A549 treated with CORT108297 at 1 μM for 4 hours (cell line): ENCODE data around the gene M1AP. TPM values are rescaled to one million over a fixed set of nuclear protein-coding genes. Genes with fewer than 3 reads are reported as not detected.

Experiments used
- total RNA-seq: library from RNA; stranded (reverse); fragments of 200-300 nt; extraction: Qiagen RNA extraction; gene quantifications from 5 replicates; pipeline ENCODE4 v1.2.3, GENCODE V29; 2022

Gene M1AP, protein sequence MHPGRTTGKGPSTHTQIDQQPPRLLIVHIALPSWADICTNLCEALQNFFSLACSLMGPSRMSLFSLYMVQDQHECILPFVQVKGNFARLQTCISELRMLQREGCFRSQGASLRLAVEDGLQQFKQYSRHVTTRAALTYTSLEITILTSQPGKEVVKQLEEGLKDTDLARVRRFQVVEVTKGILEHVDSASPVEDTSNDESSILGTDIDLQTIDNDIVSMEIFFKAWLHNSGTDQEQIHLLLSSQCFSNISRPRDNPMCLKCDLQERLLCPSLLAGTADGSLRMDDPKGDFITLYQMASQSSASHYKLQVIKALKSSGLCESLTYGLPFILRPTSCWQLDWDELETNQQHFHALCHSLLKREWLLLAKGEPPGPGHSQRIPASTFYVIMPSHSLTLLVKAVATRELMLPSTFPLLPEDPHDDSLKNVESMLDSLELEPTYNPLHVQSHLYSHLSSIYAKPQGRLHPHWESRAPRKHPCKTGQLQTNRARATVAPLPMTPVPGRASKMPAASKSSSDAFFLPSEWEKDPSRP
- not detected in 5 replicates for total RNA-seq

DNA sequence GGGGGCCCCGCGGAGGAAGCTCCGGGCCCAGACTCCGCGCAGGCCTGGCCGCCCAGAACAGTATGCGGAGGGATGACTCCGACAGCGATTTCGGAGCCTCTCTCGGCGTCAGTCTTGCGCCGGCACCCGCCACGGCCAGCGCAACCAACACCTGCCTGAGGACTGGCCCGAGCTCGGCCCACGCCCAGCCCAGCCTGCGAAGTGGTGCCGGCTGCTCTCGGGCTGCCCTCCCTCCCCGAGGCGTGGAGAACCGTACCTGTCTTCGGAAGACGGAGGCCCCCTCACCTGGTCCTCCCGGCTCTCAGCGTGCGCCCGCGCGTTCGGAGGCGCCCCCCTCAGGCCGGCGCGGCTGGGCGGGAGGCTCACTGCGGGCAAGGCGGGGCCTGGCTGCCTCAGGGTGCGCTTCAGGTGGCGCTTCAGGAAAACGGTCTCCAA, at the start of gene M1AP:
Gene M1AP, minus strand, starts transcription at position 322 of the 435 bp plus-strand sequence. CDS start 8,055 bp downstream, outside the sequence.

DNA sequence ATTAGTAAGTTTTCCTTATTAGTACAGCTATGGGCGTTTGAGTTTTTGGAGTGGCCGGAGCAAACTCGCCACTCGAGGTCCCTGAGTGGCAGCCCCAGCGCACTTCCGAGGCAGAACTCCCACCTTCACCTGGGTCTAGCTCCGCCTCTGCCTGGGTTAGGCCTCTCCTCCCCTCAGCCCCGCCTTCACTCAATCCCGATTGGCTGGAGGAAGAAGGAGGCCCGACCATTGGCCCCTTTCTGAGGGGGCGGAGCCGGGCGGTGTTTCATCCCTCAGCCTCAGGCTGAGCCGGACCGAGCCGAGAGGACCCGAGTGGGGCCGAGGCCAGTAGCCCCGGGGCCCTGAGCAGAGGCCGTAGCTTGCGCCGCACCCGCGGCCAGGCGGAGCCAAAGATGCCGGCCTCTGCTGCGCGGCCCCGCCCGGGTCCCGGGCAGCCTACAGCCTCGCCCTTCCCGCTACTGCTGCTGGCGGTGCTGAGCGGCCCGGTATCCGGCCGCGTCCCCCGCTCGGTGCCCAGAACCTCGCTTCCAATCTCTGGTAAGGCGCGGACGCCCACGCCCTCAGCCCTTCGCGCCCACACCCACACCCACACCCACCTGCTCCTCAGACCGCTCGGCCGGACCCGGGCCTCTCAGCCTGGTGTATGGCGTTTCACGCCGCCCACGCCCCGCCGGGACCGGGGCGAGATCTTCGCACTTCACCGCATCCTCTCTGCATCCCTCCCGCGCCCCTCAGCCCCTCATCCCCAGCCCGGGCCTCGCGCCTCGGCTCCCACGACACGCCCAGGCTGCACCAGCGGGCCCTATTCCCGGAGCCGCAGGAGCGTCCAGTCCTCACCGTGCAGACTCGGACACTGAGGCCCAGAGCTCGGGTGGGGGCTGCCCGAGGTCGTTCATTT, 6.1 kb upstream of the M1AP start, which contains the start of gene SEMA4F:
Gene SEMA4F, plus strand, starts transcription at position 263 of the 898 bp plus-strand sequence. Its CDS starts 130 bp downstream, at position 393.

DNA sequence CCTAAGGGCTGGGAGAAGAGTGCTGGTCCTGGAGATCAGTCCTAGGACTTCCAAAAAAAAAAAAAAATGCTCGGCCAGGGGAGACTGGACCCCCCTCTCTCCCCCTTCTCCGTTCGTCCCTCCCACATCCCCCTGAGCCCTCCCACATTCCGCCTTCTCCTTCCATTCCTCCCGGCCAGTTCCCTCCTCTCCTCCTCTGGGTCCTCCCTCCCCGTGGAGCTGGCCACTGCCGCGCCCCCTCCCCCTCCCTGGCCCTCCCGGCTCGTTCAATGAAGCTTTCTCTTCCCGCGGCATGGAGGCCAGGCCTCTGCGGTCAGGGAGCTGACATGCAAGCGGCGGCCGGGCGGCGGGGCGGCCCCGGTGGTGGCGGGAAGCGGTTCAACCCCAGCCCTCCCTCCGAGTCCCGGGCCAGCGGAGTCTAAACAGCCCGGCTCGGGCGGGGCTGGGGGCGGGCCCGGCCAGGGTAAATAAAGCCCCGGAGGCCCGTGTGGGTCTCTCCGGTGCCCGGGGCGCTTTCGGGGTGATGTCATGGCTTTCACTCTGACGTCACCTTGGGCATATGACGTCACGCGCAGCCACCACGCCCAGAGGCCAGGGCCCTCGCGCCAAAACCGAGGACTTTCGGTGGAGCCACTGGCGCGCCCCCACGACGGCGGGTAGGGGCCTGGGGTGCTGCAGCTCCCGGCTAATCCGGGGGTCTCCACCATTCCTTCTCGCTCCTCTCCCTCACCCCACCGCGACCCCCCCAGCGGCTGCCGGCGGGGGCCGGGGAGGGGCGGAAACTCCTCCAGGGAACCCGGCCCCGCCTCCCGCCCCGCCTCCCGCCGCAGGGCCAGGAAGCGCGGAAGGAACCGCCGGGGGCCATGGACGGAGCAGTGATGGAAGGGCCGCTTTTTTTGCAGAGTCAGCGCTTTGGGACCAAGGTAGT, 94.0 kb downstream of the M1AP start, which contains the start of the genes DOK1 and LOXL3:
Gene DOK1, plus strand, starts transcription at position 829 of the 928 bp plus-strand sequence. Its CDS starts 35 bp downstream, at position 864.
Gene LOXL3, minus strand, starts transcription at position 51 of the 928 bp plus-strand sequence. CDS start 1,308 bp downstream, outside the sequence.

DNA sequence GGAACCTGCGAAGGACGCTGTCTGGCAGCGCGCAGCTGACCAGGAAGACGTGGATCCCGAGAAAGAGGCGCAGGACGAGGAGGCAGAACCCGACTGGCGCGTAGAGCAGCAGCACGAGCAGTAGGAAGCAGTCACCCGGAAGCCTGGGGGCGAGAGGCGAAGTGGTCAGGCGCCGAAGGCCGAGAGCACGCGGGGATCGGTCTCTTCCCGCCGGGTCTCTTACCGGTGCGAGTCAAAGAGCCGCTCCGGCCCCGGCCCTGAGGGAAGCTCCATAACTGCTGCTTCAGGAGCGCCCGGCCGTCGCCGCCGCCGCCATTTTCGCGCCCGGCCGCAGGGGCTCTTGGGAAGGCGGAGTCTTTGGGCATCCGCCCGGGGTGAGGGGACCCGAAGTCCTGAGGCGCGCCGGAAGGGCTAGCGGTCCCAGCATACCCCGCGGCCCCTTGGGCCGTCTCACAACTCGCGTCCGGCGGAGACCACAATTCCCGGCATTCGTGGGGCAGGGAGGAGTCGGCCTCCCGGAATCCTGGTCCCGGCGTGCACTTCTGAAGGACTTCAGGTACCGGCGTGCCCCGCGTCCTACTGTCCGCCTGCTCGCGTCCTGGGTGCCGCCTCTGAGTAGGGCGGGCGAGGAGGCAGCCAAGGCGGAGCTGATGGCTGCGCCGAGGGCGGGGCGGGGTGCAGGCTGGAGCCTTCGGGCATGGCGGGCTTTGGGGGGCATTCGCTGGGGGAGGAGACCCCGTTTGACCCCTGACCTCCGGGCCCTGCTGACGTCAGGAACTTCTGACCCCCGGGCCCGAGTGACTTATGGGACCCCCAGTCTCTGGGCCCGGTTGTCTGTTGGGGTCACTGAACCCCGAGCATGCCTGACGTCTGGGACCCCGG, 118.5 kb downstream of the M1AP start, which contains the start of the genes AUP1 and HTRA2:
Gene AUP1, minus strand, starts transcription at position 350 of the 882 bp plus-strand sequence. Its CDS starts 77 bp downstream, at position 273.
Gene HTRA2, plus strand, starts transcription at position 577 of the 882 bp plus-strand sequence. Its CDS starts 74 bp downstream, at position 651.

DNA sequence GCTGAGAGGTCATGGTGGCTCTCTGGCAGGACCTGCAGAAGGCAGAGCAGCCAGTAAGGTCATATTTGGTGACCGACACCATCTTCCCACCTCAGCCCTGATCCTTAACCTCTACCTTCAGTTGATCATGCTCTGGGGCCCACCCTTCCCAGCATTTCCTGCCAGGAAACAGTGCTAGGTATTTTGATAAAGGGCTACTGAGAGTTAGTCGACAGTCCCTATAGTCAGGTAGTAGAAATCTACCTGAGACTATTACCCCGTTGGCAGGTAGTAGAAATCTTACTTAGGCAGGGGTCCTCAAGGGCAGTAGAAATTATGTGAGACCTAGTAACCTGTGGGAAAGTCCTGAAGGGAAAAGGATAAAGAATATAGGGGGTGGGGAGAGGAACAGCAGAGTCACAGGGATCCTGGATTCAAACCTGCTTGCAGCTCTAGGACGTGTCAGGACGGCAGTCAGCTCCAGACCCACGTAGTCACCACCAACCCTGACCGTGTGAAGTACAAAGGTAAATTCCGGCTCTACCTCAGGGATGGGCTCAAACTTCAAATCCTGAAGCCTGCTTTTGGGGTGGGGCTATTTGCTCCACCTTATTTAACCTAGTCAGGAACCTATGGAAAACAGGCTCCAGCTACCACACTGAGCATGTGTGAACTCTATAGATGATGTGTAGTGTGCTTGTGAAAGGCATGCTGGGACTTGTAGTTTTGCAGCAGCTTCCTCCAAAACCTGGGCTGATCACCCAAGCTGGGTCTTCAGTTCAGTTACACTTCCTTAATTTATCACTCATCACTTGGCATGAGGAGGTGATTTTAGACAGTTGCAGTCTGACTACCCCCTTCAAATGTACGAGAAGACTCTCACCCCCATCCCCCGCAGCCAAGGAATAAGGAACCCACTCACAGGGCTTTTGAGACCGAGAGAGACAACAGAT, 122.1 kb downstream of the M1AP start, which contains the start of gene DQX1:
Gene DQX1, minus strand, starts transcription at position 515 of the 932 bp plus-strand sequence. Its CDS starts 502 bp downstream, at position 13.

DNA sequence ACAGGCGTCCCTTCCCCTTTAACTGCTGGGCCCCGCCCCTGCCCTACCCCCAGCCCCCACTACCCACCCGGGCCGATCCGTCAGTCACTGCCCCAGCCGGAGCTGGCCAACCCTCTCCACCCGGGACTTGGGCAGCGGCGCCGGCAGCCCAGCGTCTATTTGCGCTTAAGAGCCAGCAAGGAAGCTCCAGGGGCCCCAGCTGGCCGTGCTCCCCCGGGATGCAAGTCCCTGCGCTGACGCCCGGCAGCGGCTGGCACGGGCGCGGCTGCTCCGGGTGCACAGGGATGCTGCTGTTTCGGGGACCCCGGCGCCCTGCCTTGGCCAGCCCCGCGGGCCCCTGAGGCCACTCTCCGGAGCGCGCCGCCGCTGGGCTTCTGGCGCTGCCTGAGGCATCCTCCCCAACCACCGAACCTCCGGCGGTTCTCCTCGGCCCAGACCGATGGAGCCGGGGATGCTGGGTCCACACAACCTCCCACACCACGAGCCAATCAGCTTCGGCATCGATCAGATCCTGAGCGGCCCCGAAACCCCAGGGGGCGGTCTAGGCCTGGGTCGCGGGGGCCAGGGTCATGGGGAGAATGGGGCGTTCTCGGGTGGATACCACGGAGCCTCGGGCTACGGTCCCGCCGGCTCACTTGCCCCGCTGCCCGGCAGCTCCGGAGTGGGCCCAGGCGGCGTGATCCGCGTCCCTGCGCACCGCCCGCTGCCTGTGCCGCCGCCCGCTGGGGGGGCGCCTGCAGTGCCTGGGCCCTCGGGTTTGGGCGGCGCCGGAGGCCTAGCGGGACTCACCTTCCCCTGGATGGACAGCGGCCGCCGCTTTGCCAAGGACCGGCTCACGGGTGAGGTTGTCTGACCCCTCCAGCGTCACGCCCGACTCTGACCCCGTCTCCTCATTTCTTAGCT, 133.5 kb downstream of the M1AP start, which contains the start of gene TLX2:
Gene TLX2, plus strand, starts transcription at position 83 of the 903 bp plus-strand sequence. Its CDS starts 357 bp downstream, at position 440.

Other genes with a start within 250 kb of the M1AP start
- 2.5 to 4.0 TPM (median 3.3 TPM) in 5 replicates for gene C2orf81, start 226.7 kb downstream of the M1AP start, total RNA-seq
- gene WDR54, start 226.6 kb downstream of the M1AP start, total RNA-seq = 71.7 to 93.6 TPM (median 91.4 TPM) in 5 replicates
- 19.7 to 29.6 TPM (median 26.0 TPM) in 5 replicates for gene RTKN, start 206.4 kb downstream of the M1AP start, total RNA-seq
- gene INO80B, start 193.2 kb downstream of the M1AP start, total RNA-seq = 53.3 to 59.3 TPM (median 55.7 TPM) in 5 replicates
- gene WBP1, start 189.9 kb downstream of the M1AP start, total RNA-seq = 46.5 to 91.2 TPM (median 87.8 TPM) in 5 replicates
- 38.2 to 57.7 TPM (median 53.4 TPM) in 5 replicates for gene MOGS, start 182.9 kb downstream of the M1AP start, total RNA-seq
- 94.6 to 158 TPM (median 138 TPM) in 5 replicates for gene MRPL53, start 175.7 kb downstream of the M1AP start, total RNA-seq
- 10.8 to 16.9 TPM (median 15.4 TPM) in 5 replicates for gene CCDC142, start 165.3 kb downstream of the M1AP start, total RNA-seq
- 15.5 to 20.4 TPM (median 17.6 TPM) in 5 replicates for gene TTC31, start 165.2 kb downstream of the M1AP start, total RNA-seq
- 2.5 to 4.4 TPM (median 4.2 TPM) in 5 replicates for gene LBX2, start 148.7 kb downstream of the M1AP start, total RNA-seq
- 31.7 to 39.8 TPM (median 34.6 TPM) in 5 replicates for gene PCGF1, start 140.6 kb downstream of the M1AP start, total RNA-seq
- 0.16 to 0.44 TPM (median 0.27 TPM) in 5 replicates for gene TLX2, start 133.9 kb downstream of the M1AP start, total RNA-seq
- 0.06 to 0.16 TPM (median 0.12 TPM) in 5 replicates for gene DQX1, start 122.1 kb downstream of the M1AP start, total RNA-seq
- gene AUP1, start 118.6 kb downstream of the M1AP start, total RNA-seq = 187 to 255 TPM (median 247 TPM) in 5 replicates
- gene HTRA2, start 118.4 kb downstream of the M1AP start, total RNA-seq = 34.7 to 45.7 TPM (median 41.8 TPM) in 5 replicates
- gene LOXL3, start 94.4 kb downstream of the M1AP start, total RNA-seq = 0.22 to 0.37 TPM (median 0.33 TPM) in 5 replicates
- 3.4 to 5.4 TPM (median 4.5 TPM) in 5 replicates for gene DOK1, start 93.6 kb downstream of the M1AP start, total RNA-seq
- 8.7 to 13.8 TPM (median 11.1 TPM) in 5 replicates for gene SEMA4F, start 5.9 kb upstream of the M1AP start, total RNA-seq
- 0.90 to 1.1 TPM (median 0.98 TPM) in 5 replicates for gene HK2, start 185.8 kb upstream of the M1AP start, total RNA-seq